Measurements from ENCODE around the gene ETV4. TPM values are rescaled to one million over a fixed set of nuclear protein-coding genes. Genes with fewer than 3 reads are reported as not detected.

The ETV4 gene
- total and polyA plus RNA-seq, 8 donors = 0.58 to 4.4 (median 1.4) TPM; not detected in 2

- H3K27me3 ChIP-seq = no peaks in the 10 kb centered on the region
- no peaks in the 10 kb centered on the region for H3K36me3 ChIP-seq
- intact Hi-C loops (cut with DNase I; ENCODE audit: low total_unique reads) = no loop called here
- DNase-seq = no peak
- TF ChIP-seq POLR2AphosphoS5 (IDR thresholded peaks at IDR 0.05) (no peak), POLR2A (IDR thresholded peaks at IDR 0.05) (no peak), EP300 (IDR thresholded peaks at IDR 0.05) (no peak), CTCF (IDR thresholded peaks at IDR 0.05) (no peak)
- no peak overlapping the region for H3K27ac ChIP-seq
- H3K4me3 ChIP-seq = no peak overlapping the region
- 82 to 89% (median 87%) methylated on average over 9 of the region's 9 CpGs for WGBS, 5 donors
- H3K9me3 ChIP-seq = no peaks in the 10 kb centered on the region
- peaks cover 3 to 14% (median 10%) of the 10 kb centered on the region in 4 donors for H3K4me1 ChIP-seq
Observed at GRCh38 chr17:43588664-43589435, 42.7 kb upstream of the ETV4 start.

DNA sequence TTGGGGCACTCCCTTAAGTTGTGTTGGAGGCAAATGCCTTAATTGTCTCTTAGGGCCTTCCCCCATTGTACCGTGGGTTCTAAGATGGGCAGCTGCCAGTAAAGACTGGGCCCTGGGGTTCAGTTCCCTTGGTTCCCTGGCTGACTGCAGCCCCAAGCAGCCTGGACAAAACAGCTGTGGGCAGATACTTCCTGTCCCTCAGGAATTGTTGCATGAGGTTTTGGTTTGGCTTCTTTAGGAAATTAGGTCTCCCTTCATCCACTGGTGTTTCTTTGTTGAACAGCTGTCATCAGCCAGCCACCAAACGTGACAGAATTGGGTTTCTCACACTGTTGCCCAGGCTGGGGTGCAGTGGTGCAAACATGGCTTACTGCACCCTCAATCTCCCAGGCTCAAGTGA lies 42.0 kb upstream of the ETV4 start:
- intact Hi-C loops (cut with DNase I; ENCODE audit: low total_unique reads) = no loop called here

GRCh38 chr17:43587647-43588046 lies 41.5 kb upstream of the ETV4 start:
- TF ChIP-seq CTCF (IDR thresholded peaks at IDR 0.05) (no peak), POLR2A (IDR thresholded peaks at IDR 0.05) (no peak), POLR2AphosphoS5 (IDR thresholded peaks at IDR 0.05) (no peak), EP300 (IDR thresholded peaks at IDR 0.05) (no peak)
- H3K9me3 ChIP-seq = no peaks in the 10 kb centered on the region
- no peak for DNase-seq
- no peaks in the 10 kb centered on the region for H3K27me3 ChIP-seq
- no peaks in the 10 kb centered on the region for H3K36me3 ChIP-seq
- no peak overlapping the region for H3K27ac ChIP-seq
- peaks cover 3 to 14% (median 10%) of the 10 kb centered on the region in 4 donors for H3K4me1 ChIP-seq
- intact Hi-C loops (cut with DNase I; ENCODE audit: low total_unique reads) = no loop called here
- WGBS, 5 donors = 71 to 86% (median 81%) methylated on average over 5 of the region's 5 CpGs
- H3K4me3 ChIP-seq = no peak overlapping the region

More for the DNA sequence above, 42.0 kb upstream of the ETV4 start:
- H3K4me3 ChIP-seq = no peak overlapping the region
- no peak overlapping the region for H3K27ac ChIP-seq
- no peaks in the 10 kb centered on the region for H3K36me3 ChIP-seq
- TF ChIP-seq POLR2A (IDR thresholded peaks at IDR 0.05) (no peak), POLR2AphosphoS5 (IDR thresholded peaks at IDR 0.05) (no peak), EP300 (IDR thresholded peaks at IDR 0.05) (no peak), CTCF (IDR thresholded peaks at IDR 0.05) (no peak)
- H3K9me3 ChIP-seq = no peaks in the 10 kb centered on the region
- 67 to 72% (median 72%) methylated on average over 2 of the region's 2 CpGs for WGBS, 5 donors
- H3K27me3 ChIP-seq = no peaks in the 10 kb centered on the region
- no peak for DNase-seq
- H3K4me1 ChIP-seq = peaks cover 3 to 14% (median 10%) of the 10 kb centered on the region in 4 donors

GRCh38 chr17:43584666-43585102 lies 38.5 kb upstream of the ETV4 start:
- WGBS, 5 donors = 58 to 77% (median 67%) methylated on average over 6 of the region's 6 CpGs
- TF ChIP-seq EP300 (IDR thresholded peaks at IDR 0.05) = no peak
- TF ChIP-seq POLR2A (IDR thresholded peaks at IDR 0.05) = no peak
- intact Hi-C loops (cut with DNase I; ENCODE audit: low total_unique reads) = no loop called here
- peaks cover 0 to 4% (median under 1%) of the 10 kb centered on the region in 4 donors for H3K4me1 ChIP-seq
- DNase-seq = peak in 1 of 2 donors; percentile 50
- no peaks in the 10 kb centered on the region for H3K9me3 ChIP-seq
- no peak overlapping the region for H3K27ac ChIP-seq
- H3K4me3 ChIP-seq = no peak overlapping the region
- no peaks in the 10 kb centered on the region for H3K36me3 ChIP-seq
- peaks cover 0 to 3% (median 0%) of the 10 kb centered on the region in 3 donors for H3K27me3 ChIP-seq

- no peak overlapping the region for H3K4me3 ChIP-seq
- intact Hi-C loops (cut with DNase I; ENCODE audit: low total_unique reads) = no loop called here
- H3K27ac ChIP-seq = no peak overlapping the region
- H3K9me3 ChIP-seq = no peaks in the 10 kb centered on the region
- no peak for DNase-seq
- peaks cover 0 to 3% (median 0%) of the 10 kb centered on the region in 3 donors for H3K27me3 ChIP-seq
- H3K4me1 ChIP-seq = peaks cover 4 to 14% (median 11%) of the 10 kb centered on the region in 4 donors
- TF ChIP-seq CTCF (IDR thresholded peaks at IDR 0.05) = no peak
- no peak for TF ChIP-seq POLR2AphosphoS5 (IDR thresholded peaks at IDR 0.05)
- TF ChIP-seq POLR2A (IDR thresholded peaks at IDR 0.05) = no peak
- TF ChIP-seq EP300 (IDR thresholded peaks at IDR 0.05) = no peak
- H3K36me3 ChIP-seq = no peaks in the 10 kb centered on the region
- WGBS, 5 donors = 90 to 94% (median 91%) methylated on average over 7 of the region's 7 CpGs
Observed at GRCh38 chr17:43583332-43583731, 37.2 kb upstream of the ETV4 start.
